Neural crest cell (in vitro differentiated cells): ENCODE measurements around the gene BACE2. TPM values are rescaled to one million over a fixed set of nuclear protein-coding genes. Genes with fewer than 3 reads are reported as not detected.
"Not testable (repeated sequence)": the region's sequence is repeated elsewhere in the genome, so short reads cannot be mapped to it uniquely, and the experiment has no call there.

ENCODE experiments used
- DNase-seq: peaks from one replicate; pipeline ENCODE4 v3.0.0; 2021; ENCODE audit warnings: low read depth, mixed read lengths, low spot score
- H3K27ac Mint-ChIP-seq: one replicate; pipeline ENCODE4 v1.8.0; 2021; ENCODE audit warnings: mild to moderate bottlenecking, mixed read lengths; ENCODE audit not compliant: unreplicated experiment
- H3K27me3 Mint-ChIP-seq: 2 replicates; pipeline ENCODE4 v1.8.0; 2021; ENCODE audit warnings: low read depth, mild to moderate bottlenecking, mixed read lengths
- H3K36me3 Mint-ChIP-seq: 2 replicates; pipeline ENCODE4 v1.8.0; 2021; ENCODE audit warnings: low read depth, mild to moderate bottlenecking, mixed read lengths
- H3K4me1 Mint-ChIP-seq: 2 replicates; pipeline ENCODE4 v1.8.0; 2021; ENCODE audit warnings: mixed read lengths
- H3K4me3 Mint-ChIP-seq: one replicate; pipeline ENCODE4 v1.8.0; 2021; ENCODE audit warnings: mild to moderate bottlenecking, mixed read lengths
- H3K9me3 Mint-ChIP-seq: 2 replicates; pipeline ENCODE4 v1.8.0; 2021; ENCODE audit warnings: mixed read lengths
- CTCF ChIP-seq: fragments of 200-600 bp; sonication (generic); conservative IDR thresholded peaks from 2 replicates; pipeline ENCODE4 v1.5.0; 2021; ENCODE audit warnings: antibody characterized with exemption, mild to moderate bottlenecking
- total RNA-seq: library from RNA; stranded (reverse); gene quantifications from 2 replicates; pipeline ENCODE4 v1.2.1, GENCODE V29; 2021

BACE2 gene
- total RNA-seq, 1 donor from 2014 or later: 16.9 TPM

- no peak for TF ChIP-seq CTCF
- DNase-seq: no peak
- Mint-ChIP-seq H3K27ac (no peak overlapping the region), H3K4me3 (no peak overlapping the region), H3K36me3 (peaks cover 8% of the 10 kb centered on the region), H3K9me3 (peaks cover 14% of the 10 kb centered on the region), H3K27me3 (peaks cover 12% of the 10 kb centered on the region), H3K4me1 (no peaks in the 10 kb centered on the region)
These were observed 135.0 kb downstream of the BACE2 start for GRCh38 chr21:41302976-41303375.

- H3K27me3 Mint-ChIP-seq: peaks cover 14% of the 10 kb centered on the region
- DNase-seq: no peak
- H3K27ac Mint-ChIP-seq: no peak overlapping the region
- no peaks in the 10 kb centered on the region for H3K4me1 Mint-ChIP-seq
- no peak overlapping the region for H3K4me3 Mint-ChIP-seq
- TF ChIP-seq CTCF: no peak
- peaks cover 6% of the 10 kb centered on the region for H3K36me3 Mint-ChIP-seq
- H3K9me3 Mint-ChIP-seq: peaks cover 7% of the 10 kb centered on the region
These were observed 136.2 kb downstream of the BACE2 start for GRCh38 chr21:41304068-41304720.

- Mint-ChIP-seq H3K27me3 (peaks cover 18% of the 10 kb centered on the region), H3K4me1 (no peaks in the 10 kb centered on the region), H3K36me3 (peaks cover 6% of the 10 kb centered on the region), H3K4me3 (no peak overlapping the region), H3K9me3 (peaks cover 7% of the 10 kb centered on the region), H3K27ac (no peak overlapping the region)
- no peak for DNase-seq
- no peak for TF ChIP-seq CTCF
These were observed 139.3 kb downstream of the BACE2 start for GRCh38 chr21:41307219-41307618.

GRCh38 chr21:41313285-41314164 lies 145.6 kb downstream of the BACE2 start:
- not testable (repeated sequence) for H3K4me3 Mint-ChIP-seq, H3K4me1 Mint-ChIP-seq, H3K36me3 Mint-ChIP-seq, H3K9me3 Mint-ChIP-seq, H3K27ac Mint-ChIP-seq, DNase-seq
- peaks cover 45% of the 10 kb centered on the region for H3K27me3 Mint-ChIP-seq

GRCh38 chr21:41315726-41316125 lies 147.8 kb downstream of the BACE2 start:
- H3K4me1 Mint-ChIP-seq: peaks cover 10% of the 10 kb centered on the region
- H3K27me3 Mint-ChIP-seq: peaks cover 46% of the 10 kb centered on the region
- no peak for TF ChIP-seq CTCF
- peak overlapping the region; percentile 45 for H3K4me3 Mint-ChIP-seq
- H3K36me3 Mint-ChIP-seq: no peaks in the 10 kb centered on the region
- no peaks in the 10 kb centered on the region for H3K9me3 Mint-ChIP-seq
- DNase-seq: no peak
- H3K27ac Mint-ChIP-seq: no peak overlapping the region
